Fibroblast of lung (primary cell): ENCODE measurements around the gene SHISAL1. TPM values are rescaled to one million over a fixed set of nuclear protein-coding genes. Genes with fewer than 3 reads are reported as not detected.

Source experiments
- DNase-seq, 2 donors: peaks; one replicate each; pipeline versions ENCODE4 v3.0.0 to v3.0.0-alpha.2; 2010; ENCODE audit warnings: low read depth in 2 of 2
- H2AFZ ChIP-seq: 2 replicates; pipeline ENCODE4 v1.5.1; 2012; ENCODE audit warnings: low read length, control low read depth, inconsistent platforms
- H3K27ac ChIP-seq: 2 replicates; pipeline ENCODE4 v1.5.1; 2011; ENCODE audit warnings: low read length, control low read depth; ENCODE audit not compliant: insufficient read depth
- H3K27me3 ChIP-seq: 2 replicates; pipeline ENCODE4 v1.5.1; 2011; ENCODE audit warnings: mild to moderate bottlenecking, low read length; ENCODE audit not compliant: control insufficient read depth, insufficient read depth
- H3K36me3 ChIP-seq: 2 replicates; pipeline ENCODE4 v1.5.1; 2011; ENCODE audit warnings: low read length; ENCODE audit not compliant: control insufficient read depth, insufficient read depth
- H3K4me1 ChIP-seq: 2 replicates; pipeline ENCODE4 v1.5.1; 2011; ENCODE audit warnings: low read length; ENCODE audit not compliant: control insufficient read depth, insufficient read depth; ENCODE audit errors: extremely low read depth
- H3K4me2 ChIP-seq: 2 replicates; pipeline ENCODE4 v1.5.1; 2011; ENCODE audit warnings: low read length, control low read depth; ENCODE audit not compliant: insufficient read depth; ENCODE audit errors: extremely low read depth
- H3K4me3 ChIP-seq, 4 experiments: fragments of 200-600 bp in 1 of 4; sonication (generic) in 1 of 4; replicated peaks in 1 of 4; 2 replicates each; pipeline ENCODE4 v1.5.1; 2011 to 2016; ENCODE audit warnings: low read length in 4 of 4, low read depth in 3 of 4, mild to moderate bottlenecking in 3 of 4, control low read depth in 2 of 4, inconsistent platforms in 1 of 4, mixed read lengths in 1 of 4; ENCODE audit not compliant: insufficient read depth in 1 of 4; ENCODE audit errors: control extremely low read depth in 1 of 4
- H3K79me2 ChIP-seq: 2 replicates; pipeline ENCODE4 v1.5.1; 2012; ENCODE audit warnings: mild to moderate bottlenecking, low read length, inconsistent platforms; ENCODE audit not compliant: control insufficient read depth, insufficient read depth
- H3K9ac ChIP-seq: 2 replicates; pipeline ENCODE4 v1.5.1; 2011; ENCODE audit warnings: mild to moderate bottlenecking, low read length, control low read depth; ENCODE audit not compliant: insufficient read depth
- H3K9me3 ChIP-seq: 2 replicates; pipeline ENCODE4 v1.5.1; 2012; ENCODE audit warnings: low read depth, low read length; ENCODE audit not compliant: control insufficient read depth, insufficient read depth
- H4K20me1 ChIP-seq: 2 replicates; pipeline ENCODE4 v1.5.1; 2011; ENCODE audit warnings: low read length; ENCODE audit not compliant: control insufficient read depth, insufficient read depth; ENCODE audit errors: extremely low read depth
- CTCF ChIP-seq, 2 donors: IDR thresholded peaks in 1 of 2; conservative IDR thresholded peaks in 1 of 2; 1 replicate in 1 of 2; 2 replicates in 1 of 2; pipeline ENCODE4 v1.5.1; 2011 to 2012; ENCODE audit warnings: low read length in 2 of 2, control low read depth in 1 of 2, inconsistent platforms in 1 of 2, low read depth in 1 of 2, mild to moderate bottlenecking in 1 of 2
- EZH2 ChIP-seq: IDR thresholded peaks from 2 replicates; pipeline ENCODE4 v1.5.1; 2012; ENCODE audit warnings: low read length, control low read depth, mild to moderate bottlenecking; ENCODE audit errors: missing control alignments
- polyA plus RNA-seq, 2 donors: library from polyadenylated mRNA; depleted of rRNA in 1 of 2; stranded (reverse) in 1 of 2; unstranded in 1 of 2; fragments of >200 nt; gene quantifications; 2 replicates each; pipeline ENCODE4 v1.2.1, GENCODE V29; 2011 to 2012; ENCODE audit warnings: missing spikeins in 1 of 2
- total RNA-seq: library from RNA; depleted of rRNA; stranded (reverse); fragments of >200 nt; gene quantifications from 2 replicates; pipeline ENCODE4 v1.2.1, GENCODE V29; 2014

SHISAL1 gene
- total and polyA plus RNA-seq, 2 donors (not counting 1 experiment from before 2014, with no cell fraction given): 0.73 to 3.5 TPM

GRCh38 chr22:44360306-44360667 lies 47.5 kb upstream of the SHISAL1 start:
- H3K27me3 ChIP-seq: no peaks in the 10 kb centered on the region
- H3K27ac ChIP-seq: peak overlapping the region; percentile 81
- no peak overlapping the region for H3K9ac ChIP-seq
- no peak for DNase-seq
- H3K4me1 ChIP-seq: peaks cover 38% of the 10 kb centered on the region
- no peaks in the 10 kb centered on the region for H4K20me1 ChIP-seq
- no peak overlapping the region for H3K4me2 ChIP-seq
- H3K4me3 ChIP-seq: no peak overlapping the region
- H3K79me2 ChIP-seq: no peaks in the 10 kb centered on the region
- H2AFZ ChIP-seq: no peak overlapping the region
- no peaks in the 10 kb centered on the region for H3K9me3 ChIP-seq
- no peak for TF ChIP-seq CTCF (conservative IDR thresholded peaks at IDR 0.05 in 1 of 2, IDR thresholded peaks at IDR 0.05 in 1 of 2; ENCODE audit: low read depth in 1 of 2, low read length in 2 of 2)
- H3K36me3 ChIP-seq: no peaks in the 10 kb centered on the region

- Histone ChIP-seq H3K9me3 (no peaks in the 10 kb centered on the region), H3K36me3 (no peaks in the 10 kb centered on the region), H3K79me2 (no peaks in the 10 kb centered on the region), H3K27me3 (no peaks in the 10 kb centered on the region), H3K4me3 (no peak overlapping the region), H3K4me2 (no peak overlapping the region), H3K9ac (no peak overlapping the region), H4K20me1 (no peaks in the 10 kb centered on the region), H2AFZ (no peak overlapping the region), H3K4me1 (peaks cover 38% of the 10 kb centered on the region), H3K27ac (no peak overlapping the region)
- TF ChIP-seq EZH2 (no peak), CTCF (conservative IDR thresholded peaks at IDR 0.05 in 1 of 2, IDR thresholded peaks at IDR 0.05 in 1 of 2; ENCODE audit: low read depth in 1 of 2, low read length in 2 of 2) (no peak)
- no peak for DNase-seq
Observed at GRCh38 chr22:44359496-44360110, 46.9 kb upstream of the SHISAL1 start.

- no peaks in the 10 kb centered on the region for H4K20me1 ChIP-seq
- H3K79me2 ChIP-seq: no peaks in the 10 kb centered on the region
- no peaks in the 10 kb centered on the region for H3K27me3 ChIP-seq
- DNase-seq: no peak
- H3K27ac ChIP-seq: no peak overlapping the region
- no peak for TF ChIP-seq CTCF (conservative IDR thresholded peaks at IDR 0.05 in 1 of 2, IDR thresholded peaks at IDR 0.05 in 1 of 2; ENCODE audit: low read depth in 1 of 2, low read length in 2 of 2)
- no peak for TF ChIP-seq EZH2
- no peak overlapping the region for H3K9ac ChIP-seq
- H3K36me3 ChIP-seq: no peaks in the 10 kb centered on the region
- H3K9me3 ChIP-seq: no peaks in the 10 kb centered on the region
- H3K4me1 ChIP-seq: peaks cover 32% of the 10 kb centered on the region
- H2AFZ ChIP-seq: no peak overlapping the region
- H3K4me2 ChIP-seq: no peak overlapping the region
- H3K4me3 ChIP-seq: no peak overlapping the region
Observed at GRCh38 chr22:44358709-44359440, 46.1 kb upstream of the SHISAL1 start.
